ENCODE data around the gene SPAST. TPM values are rescaled to one million over a fixed set of nuclear protein-coding genes. Genes with fewer than 3 reads are reported as not detected.
A peak's percentile ranks its signal among the peaks of the same experiment; 100 is the strongest.

Gene SPAST
- total and polyA plus RNA-seq, 2 of the 13 experiments (the other 11 are each of a cell fraction or from before 2014, with no cell fraction given), result 11.5 to 40.4 TPM

DNA sequence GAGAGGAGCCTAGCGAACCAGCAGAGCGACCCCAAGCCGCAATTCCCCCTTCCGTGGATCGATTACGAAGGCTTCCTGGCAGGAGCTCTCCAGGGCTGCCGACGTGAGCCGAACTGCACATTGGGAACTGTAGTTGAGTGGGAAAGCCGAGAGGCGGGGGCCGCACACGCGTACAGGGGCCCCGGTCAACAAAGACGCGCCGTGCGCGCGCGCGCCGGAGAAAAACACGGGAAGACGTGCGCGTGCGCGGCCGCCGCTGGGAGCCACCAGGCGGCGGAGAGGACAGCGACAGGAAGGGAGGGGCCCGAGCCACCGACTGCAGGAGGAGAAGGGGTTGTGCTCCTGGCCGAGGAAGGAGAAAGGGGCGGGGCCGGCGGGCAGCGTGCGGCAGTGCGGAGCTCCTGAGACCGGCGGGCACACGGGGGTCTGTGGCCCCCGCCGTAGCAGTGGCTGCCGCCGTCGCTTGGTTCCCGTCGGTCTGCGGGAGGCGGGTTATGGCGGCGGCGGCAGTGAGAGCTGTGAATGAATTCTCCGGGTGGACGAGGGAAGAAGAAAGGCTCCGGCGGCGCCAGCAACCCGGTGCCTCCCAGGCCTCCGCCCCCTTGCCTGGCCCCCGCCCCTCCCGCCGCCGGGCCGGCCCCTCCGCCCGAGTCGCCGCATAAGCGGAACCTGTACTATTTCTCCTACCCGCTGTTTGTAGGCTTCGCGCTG lies at the start of gene SPAST (continued):
- TF ChIP-seq, protein P1, sequence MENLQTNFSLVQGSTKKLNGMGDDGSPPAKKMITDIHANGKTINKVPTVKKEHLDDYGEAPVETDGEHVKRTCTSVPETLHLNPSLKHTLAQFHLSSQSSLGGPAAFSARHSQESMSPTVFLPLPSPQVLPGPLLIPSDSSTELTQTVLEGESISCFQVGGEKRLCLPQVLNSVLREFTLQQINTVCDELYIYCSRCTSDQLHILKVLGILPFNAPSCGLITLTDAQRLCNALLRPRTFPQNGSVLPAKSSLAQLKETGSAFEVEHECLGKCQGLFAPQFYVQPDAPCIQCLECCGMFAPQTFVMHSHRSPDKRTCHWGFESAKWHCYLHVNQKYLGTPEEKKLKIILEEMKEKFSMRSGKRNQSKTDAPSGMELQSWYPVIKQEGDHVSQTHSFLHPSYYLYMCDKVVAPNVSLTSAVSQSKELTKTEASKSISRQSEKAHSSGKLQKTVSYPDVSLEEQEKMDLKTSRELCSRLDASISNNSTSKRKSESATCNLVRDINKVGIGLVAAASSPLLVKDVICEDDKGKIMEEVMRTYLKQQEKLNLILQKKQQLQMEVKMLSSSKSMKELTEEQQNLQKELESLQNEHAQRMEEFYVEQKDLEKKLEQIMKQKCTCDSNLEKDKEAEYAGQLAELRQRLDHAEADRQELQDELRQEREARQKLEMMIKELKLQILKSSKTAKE (CRISPR knock-in tag; IDR thresholded peaks at IDR 0.05; ENCODE audit: borderline replicate concordance), result no peak; the same call in 1 of the 2 replicates
- peak; percentile 55; the same call in 1 of the 2 replicates for TF ChIP-seq NFYB (CRISPR knock-in tag; IDR thresholded peaks at IDR 0.05)
- peak; percentile 87 for TF ChIP-seq FOXK2 (IDR thresholded peaks at IDR 0.05)
- no peak for TF ChIP-seq FOXM1 (CRISPR knock-in tag; IDR thresholded peaks at IDR 0.05)
- peak; percentile 98 for TF ChIP-seq FOXK1 (CRISPR knock-in tag; IDR thresholded peaks at IDR 0.05; ENCODE audit: borderline replicate concordance, low read depth)
- peak; percentile 80; the same call in 1 of the 2 replicates for TF ChIP-seq DNMT1 (CRISPR knock-in tag; IDR thresholded peaks at IDR 0.05)
- peak; percentile 81 for TF ChIP-seq MXD4 (CRISPR knock-in tag; IDR thresholded peaks at IDR 0.05)
- TF ChIP-seq ZNF234 (CRISPR knock-in tag; conservative IDR thresholded peaks at IDR 0.05), result no peak
- TF ChIP-seq, protein P2, sequence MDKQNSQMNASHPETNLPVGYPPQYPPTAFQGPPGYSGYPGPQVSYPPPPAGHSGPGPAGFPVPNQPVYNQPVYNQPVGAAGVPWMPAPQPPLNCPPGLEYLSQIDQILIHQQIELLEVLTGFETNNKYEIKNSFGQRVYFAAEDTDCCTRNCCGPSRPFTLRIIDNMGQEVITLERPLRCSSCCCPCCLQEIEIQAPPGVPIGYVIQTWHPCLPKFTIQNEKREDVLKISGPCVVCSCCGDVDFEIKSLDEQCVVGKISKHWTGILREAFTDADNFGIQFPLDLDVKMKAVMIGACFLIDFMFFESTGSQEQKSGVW (CRISPR knock-in tag; IDR thresholded peaks at IDR 0.05; ENCODE audit: borderline replicate concordance), result no peak
- peak; percentile 68; the same call in 1 of the 2 replicates for TF ChIP-seq ETV6 (CRISPR knock-in tag; conservative IDR thresholded peaks at IDR 0.05)
- TF ChIP-seq ZNF180 (CRISPR knock-in tag; IDR thresholded peaks at IDR 0.05; ENCODE audit: borderline replicate concordance, low read depth), result 0 out of 2 replicates have a peak, but pooled peaks have one; percentile 47
- peak; percentile 27; the same call in 1 of the 2 replicates for TF ChIP-seq ZNF703 (CRISPR knock-in tag; IDR thresholded peaks at IDR 0.05; ENCODE audit: borderline replicate concordance)
- TF ChIP-seq ZNF331 (CRISPR knock-in tag; IDR thresholded peaks at IDR 0.05), result peak; percentile 87
- 0 out of 2 replicates have a peak, but pooled peaks have one; percentile 72 for TF ChIP-seq FIP1L1 (IDR thresholded peaks at IDR 0.05; ENCODE audit: borderline replicate concordance, insufficient read depth, low read depth, low read length)
- TF ChIP-seq, protein P3, sequence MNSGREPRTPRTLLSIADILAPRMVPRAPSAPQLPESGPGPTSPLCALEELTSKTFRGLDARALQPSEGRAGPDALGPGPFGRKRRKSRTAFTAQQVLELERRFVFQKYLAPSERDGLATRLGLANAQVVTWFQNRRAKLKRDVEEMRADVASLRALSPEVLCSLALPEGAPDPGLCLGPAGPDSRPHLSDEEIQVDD (CRISPR knock-in tag; IDR thresholded peaks at IDR 0.05; ENCODE audit: borderline replicate concordance), result no peak
- TF ChIP-seq TCF7 (IDR thresholded peaks at IDR 0.05; ENCODE audit: low read depth), result no peak
- TF ChIP-seq SRY (CRISPR knock-in tag; IDR thresholded peaks at IDR 0.05), result peak; percentile 58; the same call in 1 of the 2 replicates
- TF ChIP-seq TEAD2 (CRISPR knock-in tag; IDR thresholded peaks at IDR 0.05), result 0 out of 2 replicates have a peak, but pooled peaks have one; percentile 63
- peak; percentile 67; the same call in 1 of the 2 replicates for TF ChIP-seq ZNF343 (CRISPR knock-in tag; IDR thresholded peaks at IDR 0.05)
- TF ChIP-seq, protein P4, sequence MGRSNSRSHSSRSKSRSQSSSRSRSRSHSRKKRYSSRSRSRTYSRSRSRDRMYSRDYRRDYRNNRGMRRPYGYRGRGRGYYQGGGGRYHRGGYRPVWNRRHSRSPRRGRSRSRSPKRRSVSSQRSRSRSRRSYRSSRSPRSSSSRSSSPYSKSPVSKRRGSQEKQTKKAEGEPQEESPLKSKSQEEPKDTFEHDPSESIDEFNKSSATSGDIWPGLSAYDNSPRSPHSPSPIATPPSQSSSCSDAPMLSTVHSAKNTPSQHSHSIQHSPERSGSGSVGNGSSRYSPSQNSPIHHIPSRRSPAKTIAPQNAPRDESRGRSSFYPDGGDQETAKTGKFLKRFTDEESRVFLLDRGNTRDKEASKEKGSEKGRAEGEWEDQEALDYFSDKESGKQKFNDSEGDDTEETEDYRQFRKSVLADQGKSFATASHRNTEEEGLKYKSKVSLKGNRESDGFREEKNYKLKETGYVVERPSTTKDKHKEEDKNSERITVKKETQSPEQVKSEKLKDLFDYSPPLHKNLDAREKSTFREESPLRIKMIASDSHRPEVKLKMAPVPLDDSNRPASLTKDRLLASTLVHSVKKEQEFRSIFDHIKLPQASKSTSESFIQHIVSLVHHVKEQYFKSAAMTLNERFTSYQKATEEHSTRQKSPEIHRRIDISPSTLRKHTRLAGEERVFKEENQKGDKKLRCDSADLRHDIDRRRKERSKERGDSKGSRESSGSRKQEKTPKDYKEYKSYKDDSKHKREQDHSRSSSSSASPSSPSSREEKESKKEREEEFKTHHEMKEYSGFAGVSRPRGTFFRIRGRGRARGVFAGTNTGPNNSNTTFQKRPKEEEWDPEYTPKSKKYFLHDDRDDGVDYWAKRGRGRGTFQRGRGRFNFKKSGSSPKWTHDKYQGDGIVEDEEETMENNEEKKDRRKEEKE (IDR thresholded peaks at IDR 0.05), result no peak
- TF ChIP-seq HNRNPLL (IDR thresholded peaks at IDR 0.05; ENCODE audit: low read depth, low read length, poor library complexity, severe bottlenecking), result peak; percentile 78
- peak; percentile 71 for TF ChIP-seq TBX3 (IDR thresholded peaks at IDR 0.05; ENCODE audit: borderline replicate concordance)
- TF ChIP-seq MTA1 (CRISPR knock-in tag; IDR thresholded peaks at IDR 0.05; ENCODE audit: borderline replicate concordance), result peak; percentile 77; the same call in 1 of the 2 replicates
- TF ChIP-seq CENPX (CRISPR knock-in tag; IDR thresholded peaks at IDR 0.05), result no peak

Data from HepG2 (cell line).